22Rv1 (cell line): ENCODE data around the gene RCBTB1.

Experiments
- ZFX ChIP-seq: fragments of 450-650 bp; IDR thresholded peaks from 2 replicates; pipeline ENCODE4 v1.6.1; 2017; ENCODE audit warnings: antibody characterized with exemption, borderline replicate concordance
- TF ChIP-seq, protein P1 (sequence below): fragments of 450-650 bp; IDR thresholded peaks from 2 replicates; pipeline ENCODE4 v1.5.1; 2017; ENCODE audit warnings: mild to moderate bottlenecking

DNA sequence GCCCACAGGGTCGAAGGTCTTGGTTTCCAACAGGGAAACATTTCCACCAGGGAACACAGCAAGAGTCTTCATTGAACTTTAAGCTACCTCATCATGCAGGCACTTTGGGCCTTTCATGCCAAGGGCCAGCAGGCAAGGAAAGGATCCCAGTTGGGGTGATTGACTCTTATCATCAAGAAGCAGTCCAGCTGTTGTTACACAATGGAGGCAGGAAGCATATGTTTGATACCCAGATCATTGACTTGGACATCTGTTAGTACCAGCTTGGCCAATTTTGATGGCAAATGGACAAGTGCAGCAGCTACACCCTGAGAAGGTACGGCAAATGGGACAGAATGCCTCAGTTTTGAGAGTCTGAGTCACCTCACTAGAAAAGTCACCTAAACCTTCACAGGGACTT is 10.9 kb upstream of the RCBTB1 start:
- TF ChIP-seq, protein P1, sequence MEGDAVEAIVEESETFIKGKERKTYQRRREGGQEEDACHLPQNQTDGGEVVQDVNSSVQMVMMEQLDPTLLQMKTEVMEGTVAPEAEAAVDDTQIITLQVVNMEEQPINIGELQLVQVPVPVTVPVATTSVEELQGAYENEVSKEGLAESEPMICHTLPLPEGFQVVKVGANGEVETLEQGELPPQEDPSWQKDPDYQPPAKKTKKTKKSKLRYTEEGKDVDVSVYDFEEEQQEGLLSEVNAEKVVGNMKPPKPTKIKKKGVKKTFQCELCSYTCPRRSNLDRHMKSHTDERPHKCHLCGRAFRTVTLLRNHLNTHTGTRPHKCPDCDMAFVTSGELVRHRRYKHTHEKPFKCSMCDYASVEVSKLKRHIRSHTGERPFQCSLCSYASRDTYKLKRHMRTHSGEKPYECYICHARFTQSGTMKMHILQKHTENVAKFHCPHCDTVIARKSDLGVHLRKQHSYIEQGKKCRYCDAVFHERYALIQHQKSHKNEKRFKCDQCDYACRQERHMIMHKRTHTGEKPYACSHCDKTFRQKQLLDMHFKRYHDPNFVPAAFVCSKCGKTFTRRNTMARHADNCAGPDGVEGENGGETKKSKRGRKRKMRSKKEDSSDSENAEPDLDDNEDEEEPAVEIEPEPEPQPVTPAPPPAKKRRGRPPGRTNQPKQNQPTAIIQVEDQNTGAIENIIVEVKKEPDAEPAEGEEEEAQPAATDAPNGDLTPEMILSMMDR, result no peak
- TF ChIP-seq ZFX, result no peak
